Endothelial cell of umbilical vein (primary cell): Measurements from ENCODE around the gene RIT2. TPM values are rescaled to one million over a fixed set of nuclear protein-coding genes. Genes with fewer than 3 reads are reported as not detected.

Experiments
- BruUV-seq: library from RNA; stranded (reverse); fragments of 400-500 nt; replicated peaks from 2 replicates; lab custom pipeline; 2021; lab: Mats Ljungman, UMichigan
- CTCF ChIA-PET: fragments of 300-600, 350-600 bp; sonication (Branson Sonifier 250); formaldehyde crosslinking; loops from one replicate; lab custom pipeline; 2021; ENCODE audit warnings: antibody characterized with exemption, inconsistent platforms; lab: Charles Lee
- POLR2A ChIA-PET: fragments of 300-600, 350-600 bp; sonication (Branson Sonifier 250); formaldehyde crosslinking; loops from one replicate; lab custom pipeline; 2021; ENCODE audit warnings: antibody characterized with exemption, inconsistent platforms; lab: Charles Lee
- DNase-seq: peaks from one replicate; pipeline ENCODE4 v3.0.0-alpha.2; 2011; ENCODE audit warnings: low read depth, low spot score
- FAIRE-seq: peaks from 2 replicates; lab custom pipeline; 2011; peaks lifted over from hg19 to GRCh38; lab: Jason Lieb, UNC
- H2AFZ ChIP-seq: 2 replicates; pipeline ENCODE4 v1.6.0; 2012; ENCODE audit warnings: low read depth, low read length, control low read depth, inconsistent platforms
- H3K27ac ChIP-seq: 2 replicates; pipeline ENCODE4 v1.5.1; 2011; ENCODE audit warnings: low read depth, mild to moderate bottlenecking, control low read depth, low read length, moderate library complexity; ENCODE audit not compliant: insufficient read depth
- H3K27me3 ChIP-seq, 2 experiments: 2 replicates each; pipeline versions ENCODE4 v1.6.0 to v1.6.1; 2011; ENCODE audit warnings: low read length in 2 of 2, mixed read lengths in 1 of 2; ENCODE audit not compliant: control insufficient read depth in 2 of 2, insufficient read depth in 2 of 2
- H3K36me3 ChIP-seq, 2 experiments: 2 replicates in 1 of 2; 3 replicates in 1 of 2; pipeline ENCODE4 v1.5.1; 2011; ENCODE audit warnings: low read length in 2 of 2, mild to moderate bottlenecking in 1 of 2, moderate library complexity in 1 of 2; ENCODE audit not compliant: control insufficient read depth in 2 of 2, insufficient read depth in 2 of 2; ENCODE audit errors: extremely low read depth in 1 of 2
- H3K4me1 ChIP-seq: 3 replicates; pipeline ENCODE4 v1.5.1; 2011; ENCODE audit warnings: mild to moderate bottlenecking, low read length; ENCODE audit not compliant: control insufficient read depth, insufficient read depth; ENCODE audit errors: extremely low read depth
- H3K4me2 ChIP-seq: 2 replicates; pipeline ENCODE4 v1.6.1; 2011; ENCODE audit warnings: low read length, control low read depth, mixed read lengths; ENCODE audit not compliant: insufficient read depth
- H3K4me3 ChIP-seq, 3 experiments: fragments of 200-600 bp in 1 of 3; sonication (generic), shearing (Covaris generic) in 1 of 3; replicated peaks in 1 of 3; 2 replicates each; pipeline ENCODE4 v1.5.1; 2011 to 2016; ENCODE audit warnings: control low read depth in 3 of 3, low read length in 3 of 3, mild to moderate bottlenecking in 2 of 3, inconsistent platforms in 1 of 3, low read depth in 1 of 3, moderate library complexity in 1 of 3; ENCODE audit not compliant: insufficient read depth in 1 of 3
- H3K79me2 ChIP-seq: 2 replicates; pipeline ENCODE4 v1.6.0; 2012; ENCODE audit warnings: low read length, inconsistent platforms; ENCODE audit not compliant: control insufficient read depth, insufficient read depth
- H3K9ac ChIP-seq: replicated peaks from 2 replicates; pipeline ENCODE3; 2011; ENCODE audit warnings: low read length, control low read depth; ENCODE audit not compliant: insufficient read depth; ENCODE audit errors: extremely low read depth
- H3K9me1 ChIP-seq: replicated peaks from 3 replicates; pipeline ENCODE4 v1.6.0; 2011; ENCODE audit warnings: mild to moderate bottlenecking, low read length; ENCODE audit not compliant: control insufficient read depth, insufficient read depth; ENCODE audit errors: extremely low read depth
- H3K9me3 ChIP-seq: replicated peaks from 2 replicates; pipeline ENCODE4 v1.5.1; 2012; ENCODE audit warnings: low read length, inconsistent platforms; ENCODE audit not compliant: control insufficient read depth, insufficient read depth
- H4K20me1 ChIP-seq: replicated peaks from 2 replicates; pipeline ENCODE3; 2011; ENCODE audit warnings: mild to moderate bottlenecking, low read length; ENCODE audit not compliant: control insufficient read depth, insufficient read depth; ENCODE audit errors: extremely low read depth
- CTCF ChIP-seq, 2 donors: IDR thresholded peaks; 1 replicate in 1 of 2; 2 replicates in 1 of 2; pipeline ENCODE4 v1.5.1; 2011; ENCODE audit warnings: low read length in 2 of 2, mild to moderate bottlenecking in 2 of 2, moderate library complexity in 2 of 2, control low read depth in 1 of 2, inconsistent platforms in 1 of 2, low read depth in 1 of 2; ENCODE audit not compliant: insufficient read depth in 1 of 2; ENCODE audit errors: extremely low read depth in 1 of 2
- EZH2 ChIP-seq: IDR thresholded peaks from 2 replicates; pipeline ENCODE4 v1.6.1; 2012; ENCODE audit warnings: borderline replicate concordance, low read depth, mild to moderate bottlenecking, moderate library complexity, low read length, inconsistent platforms; ENCODE audit not compliant: severe bottlenecking
- FOS ChIP-seq: IDR thresholded peaks from 2 replicates; pipeline ENCODE4 v1.6.1; 2011; ENCODE audit warnings: mild to moderate bottlenecking, low read length, moderate library complexity, borderline replicate concordance; ENCODE audit not compliant: insufficient read depth
- JUN ChIP-seq: IDR thresholded peaks from 2 replicates; pipeline ENCODE4 v1.6.1; 2011; ENCODE audit warnings: borderline replicate concordance, low read depth; ENCODE audit not compliant: insufficient read length, insufficient read depth
- MYC ChIP-seq: IDR thresholded peaks from one replicate; pipeline ENCODE4 v1.6.1; 2011; ENCODE audit warnings: mild to moderate bottlenecking, low read depth, low read length
- POLR2A ChIP-seq: IDR thresholded peaks from 2 replicates; pipeline ENCODE4 v1.6.1; 2012; ENCODE audit warnings: low read depth, mild to moderate bottlenecking, control low read depth, low read length
- POLR2AphosphoS5 ChIP-seq: IDR thresholded peaks from 2 replicates; pipeline ENCODE4 v1.6.1; 2012; ENCODE audit warnings: low read depth, mild to moderate bottlenecking, control low read depth, low read length, moderate library complexity; ENCODE audit not compliant: insufficient read depth
- dilution Hi-C: fragments of 300-500 bp; cut with MboI; formaldehyde crosslinking; loops from one replicate; pipeline ENCODE4 v1.15.0; 2019; ENCODE audit warnings: low sequenced_read_pairs; ENCODE audit not compliant: extremely low pct_ligation_motif_present
- intact Hi-C: fragments of 100-400 bp; cut with micrococcal nuclease; formaldehyde crosslinking; loops from one replicate; pipeline ENCODE4 v1.10.0; 2022
- polyA plus RNA-seq, 4 experiments: library from polyadenylated mRNA; depleted of rRNA in 3 of 4; stranded (reverse) in 3 of 4; unstranded in 1 of 4; fragments of >200 nt; gene quantifications; 2 replicates each; pipeline versions ENCODE4 v1.2.1 to v1.2.3, GENCODE V29; 2011 to 2012; ENCODE audit warnings: missing spikeins in 1 of 4
- total RNA-seq: library from RNA; stranded (reverse); gene quantifications from 2 replicates; pipeline ENCODE4 v1.2.3, GENCODE V29; 2021

RIT2 gene
- total and polyA plus RNA-seq, 2 donors (not counting 3 experiments of a cell fraction or from before 2014, with no cell fraction given), result not detected

GRCh38 chr18:42850174-42851083 lies 265.1 kb downstream of the RIT2 start:
- no peaks in the 10 kb centered on the region for H3K4me1 ChIP-seq
- H2AFZ ChIP-seq, result no peak overlapping the region
- no TSS peak for BruUV-seq
- H3K9ac ChIP-seq, result no peak overlapping the region
- no peaks in the 10 kb centered on the region for H4K20me1 ChIP-seq
- no peak overlapping the region for H3K4me3 ChIP-seq
- DNase-seq (no peak), FAIRE-seq (no peak)
- ChIA-PET CTCF (no interaction called here), POLR2A (no interaction called here)
- dilution Hi-C loops (no loop called here), intact Hi-C loops (no loop called here)
- H3K36me3 ChIP-seq, result no peaks in the 10 kb centered on the region
- no peaks in the 10 kb centered on the region for H3K79me2 ChIP-seq
- H3K27ac ChIP-seq, result no peak overlapping the region
- no peak overlapping the region for H3K4me2 ChIP-seq
- no peaks in the 10 kb centered on the region for H3K27me3 ChIP-seq
- no peak for TF ChIP-seq EZH2
- no peak for TF ChIP-seq CTCF (IDR thresholded peaks at IDR 0.05; ENCODE audit: extremely low read depth in 1 of 2, insufficient read depth in 1 of 2, low read depth in 1 of 2, low read length in 2 of 2)
- TF ChIP-seq POLR2A, result no peak
- TF ChIP-seq JUN, result no peak
- no peak for TF ChIP-seq POLR2AphosphoS5
- no peak for TF ChIP-seq FOS
- no peak for TF ChIP-seq MYC
- H3K9me1 ChIP-seq, result no peaks in the 10 kb centered on the region
- no peaks in the 10 kb centered on the region for H3K9me3 ChIP-seq
